Measurements from ENCODE around the gene ZNF652.
"Not testable (repeated sequence)": the region's sequence is repeated elsewhere in the genome, so short reads cannot be mapped to it uniquely, and the experiment has no call there.

Gene ZNF652

GRCh38 chr17:49384951-49385350, 22.9 kb upstream of the ZNF652 start:
- DNase-seq: no peak

GRCh38 chr17:49383060-49383459, 21.0 kb upstream of the ZNF652 start:
- no peak for DNase-seq

GRCh38 chr17:49382556-49382955, 20.5 kb upstream of the ZNF652 start:
- DNase-seq: no peak

- DNase-seq: no peak
Measured at GRCh38 chr17:49381793-49382192, 19.7 kb upstream of the ZNF652 start.

GRCh38 chr17:49381033-49381432, 19.0 kb upstream of the ZNF652 start:
- no peak for DNase-seq

GRCh38 chr17:49379926-49380325, 17.9 kb upstream of the ZNF652 start:
- DNase-seq: no peak

GRCh38 chr17:49378311-49378710, 16.3 kb upstream of the ZNF652 start:
- no peak for DNase-seq

GRCh38 chr17:49375544-49375943, 13.5 kb upstream of the ZNF652 start:
- DNase-seq: no peak

- DNase-seq: no peak
Measured at GRCh38 chr17:49373115-49373514, 11.1 kb upstream of the ZNF652 start.

GRCh38 chr17:49372425-49372824, 10.4 kb upstream of the ZNF652 start:
- DNase-seq: no peak

- peak; percentile 24 to 43 for DNase-seq
Measured at GRCh38 chr17:49370971-49371834, 9.2 kb upstream of the ZNF652 start.

GRCh38 chr17:49369760-49370159, 7.7 kb upstream of the ZNF652 start:
- no peak for DNase-seq

- no peak for DNase-seq
Measured at GRCh38 chr17:49369089-49369488, 7.0 kb upstream of the ZNF652 start.

- peak in 1 of 2 experiments; percentile 69 for DNase-seq
Measured at GRCh38 chr17:49365667-49366066, 3.6 kb upstream of the ZNF652 start.

- DNase-seq: not testable (repeated sequence)
Measured at GRCh38 chr17:49365126-49365525, 3.1 kb upstream of the ZNF652 start.

- peak in 1 of 2 experiments; percentile 15 for DNase-seq
Measured at GRCh38 chr17:49364119-49364518, 2.1 kb upstream of the ZNF652 start.

GRCh38 chr17:49363251-49363650, 1.2 kb upstream of the ZNF652 start:
- no peak for DNase-seq

- DNase-seq: no peak
Measured at GRCh38 chr17:49362723-49363117, 670 bp upstream of the ZNF652 start.

- peak; percentile 53 to 71 for DNase-seq
Measured at GRCh38 chr17:49361129-49361901, 735 bp downstream of the ZNF652 start.

- DNase-seq: peak in 1 of 2 experiments; percentile 53
Measured at GRCh38 chr17:49360796-49361128, 1.3 kb downstream of the ZNF652 start.

- peak in 1 of 2 experiments; percentile 10 for DNase-seq
Measured at GRCh38 chr17:49359990-49360795, 1.9 kb downstream of the ZNF652 start.

- no peak for DNase-seq
Measured at GRCh38 chr17:49358641-49359247, 3.3 kb downstream of the ZNF652 start.

GRCh38 chr17:49357516-49357915, 4.5 kb downstream of the ZNF652 start:
- DNase-seq: no peak
